Stimulated activated CD8-positive, alpha-beta memory T cell treated with anti-CD3 and anti-CD28 coated beads, Interleukin-12 subunit alpha, Interleukin-12 subunit beta, amount 100 ng/mL, for 1 hour (primary cell): ENCODE measurements around the gene APOO.
"Not testable (repeated sequence)": the region's sequence is repeated elsewhere in the genome, so short reads cannot be mapped to it uniquely, and the experiment has no call there.

ENCODE experiments used
- DNase-seq: peaks from one replicate; pipeline ENCODE4 v3.0.0-alpha.2; 2020; ENCODE audit warnings: low read depth

APOO gene

GRCh38 chrX:23859238-23859637, 48.5 kb downstream of the APOO start:
- not testable (repeated sequence) for DNase-seq

- no peak for DNase-seq
These were observed 49.8 kb downstream of the APOO start for GRCh38 chrX:23857935-23858334.

- DNase-seq, result no peak
These were observed 50.4 kb downstream of the APOO start for GRCh38 chrX:23857363-23857762.

- DNase-seq, result no peak
These were observed 52.2 kb downstream of the APOO start for GRCh38 chrX:23855569-23855968.

GRCh38 chrX:23854945-23855344, 52.8 kb downstream of the APOO start:
- DNase-seq, result no peak

GRCh38 chrX:23854122-23854521, 53.6 kb downstream of the APOO start:
- DNase-seq, result no peak

GRCh38 chrX:23851544-23851943, 56.2 kb downstream of the APOO start:
- DNase-seq, result no peak

- no peak for DNase-seq
These were observed 58.5 kb downstream of the APOO start for GRCh38 chrX:23849241-23849640.

- DNase-seq, result no peak
These were observed 62.4 kb downstream of the APOO start for GRCh38 chrX:23845351-23845817.

GRCh38 chrX:23844502-23845138, 63.1 kb downstream of the APOO start:
- no peak for DNase-seq

GRCh38 chrX:23841847-23842522, 65.8 kb downstream of the APOO start:
- DNase-seq, result no peak

- no peak for DNase-seq
These were observed 67.1 kb downstream of the APOO start for GRCh38 chrX:23840674-23841073.

- no peak for DNase-seq
These were observed 68.8 kb downstream of the APOO start for GRCh38 chrX:23838953-23839352.

GRCh38 chrX:23832721-23833120, 75.0 kb downstream of the APOO start:
- no peak for DNase-seq

- no peak for DNase-seq
These were observed 78.9 kb downstream of the APOO start for GRCh38 chrX:23828881-23829280.

- no peak for DNase-seq
These were observed 81.1 kb downstream of the APOO start for GRCh38 chrX:23826653-23827052.

GRCh38 chrX:23826216-23826615, 81.5 kb downstream of the APOO start:
- no peak for DNase-seq

- DNase-seq, result no peak
These were observed 82.1 kb downstream of the APOO start for GRCh38 chrX:23825675-23826074.

- DNase-seq, result no peak
These were observed 84.9 kb downstream of the APOO start for GRCh38 chrX:23822841-23823240.

GRCh38 chrX:23822397-23822796, 85.3 kb downstream of the APOO start:
- no peak for DNase-seq

- no peak for DNase-seq
These were observed 85.9 kb downstream of the APOO start for GRCh38 chrX:23821847-23822246.

GRCh38 chrX:23820235-23820782, 87.4 kb downstream of the APOO start:
- no peak for DNase-seq

GRCh38 chrX:23819385-23820234, 88.1 kb downstream of the APOO start:
- no peak for DNase-seq
